Lower lobe of right lung (tissue), 2 donors: ENCODE measurements around the gene SEMA3F. TPM values are rescaled to one million over a fixed set of nuclear protein-coding genes. Genes with fewer than 3 reads are reported as not detected.

ENCODE experiments used
- ATAC-seq, 2 donors: fragments of 200-7000 bp; cut with Tn5 transposase; one replicate each; pipeline ENCODE4 v1.9.1; 2020 to 2022; ENCODE audit warnings: mild to moderate bottlenecking in 2 of 2, moderate library complexity in 2 of 2
- DNase-seq: peaks from one replicate; pipeline ENCODE4 v3.0.0-alpha.2; 2020
- H3K27ac ChIP-seq: fragments of 200-600 bp; one replicate; pipeline ENCODE4 v1.8.0; 2022
- H3K27me3 ChIP-seq: fragments of 200-600 bp; one replicate; pipeline ENCODE4 v1.8.0; 2022; ENCODE audit warnings: low read depth
- H3K36me3 ChIP-seq: fragments of 200-600 bp; one replicate; pipeline ENCODE4 v1.8.0; 2022; ENCODE audit warnings: mild to moderate bottlenecking
- H3K4me1 ChIP-seq: fragments of 200-600 bp; one replicate; pipeline ENCODE4 v1.8.0; 2022
- H3K4me3 ChIP-seq: fragments of 200-600 bp; one replicate; pipeline ENCODE4 v1.8.0; 2022; ENCODE audit warnings: mild to moderate bottlenecking
- H3K9me3 ChIP-seq: fragments of 200-600 bp; one replicate; pipeline ENCODE4 v1.8.0; 2022
- CTCF ChIP-seq: fragments of 200-600 bp; IDR thresholded peaks from one replicate; pipeline ENCODE4 v1.8.0; 2022; ENCODE audit warnings: antibody characterized with exemption, mild to moderate bottlenecking
- intact Hi-C: fragments of 100-400 bp; cut with DNase I; formaldehyde crosslinking; loops from one replicate; pipeline ENCODE4 v1.11.0; 2022
- total RNA-seq: library from RNA; stranded (reverse); fragmentation: NEBNext Ultra II Directional; extraction: Animal tissue kit (Norgen Biotek cat#: 25700); gene quantifications from one replicate; pipeline ENCODE4 v1.2.1, GENCODE V29; 2021
- donor health status: DM: no; HTN: yes; CAD: no; lungs with severe emphysema.

Gene SEMA3F
- total RNA-seq, 1 donor from 2014 or later, result 44.7 TPM

- no peak overlapping the region for H3K27ac ChIP-seq
- no peaks in the 10 kb centered on the region for H3K9me3 ChIP-seq
- no peaks in the 10 kb centered on the region for H3K36me3 ChIP-seq
- DNase-seq (no peak), ATAC-seq (no peak)
- no peak overlapping the region for H3K4me3 ChIP-seq
- peaks cover 62% of the 10 kb centered on the region for H3K27me3 ChIP-seq
- H3K4me1 ChIP-seq, result peaks cover 17% of the 10 kb centered on the region
- no peak for TF ChIP-seq CTCF
- intact Hi-C loops, result no loop called here
These were observed 48.1 kb downstream of the SEMA3F start for GRCh38 chr3:50203113-50203808.

- DNase-seq (no peak), ATAC-seq (no peak)
- no peak for TF ChIP-seq CTCF
- intact Hi-C loops, result no loop called here
- Histone ChIP-seq H3K36me3 (no peaks in the 10 kb centered on the region), H3K4me3 (no peak overlapping the region), H3K27ac (no peak overlapping the region), H3K9me3 (no peaks in the 10 kb centered on the region), H3K4me1 (peaks cover 17% of the 10 kb centered on the region), H3K27me3 (peaks cover 54% of the 10 kb centered on the region)
These were observed 49.0 kb downstream of the SEMA3F start for GRCh38 chr3:50203809-50204803.

GRCh38 chr3:50204804-50205412, 49.8 kb downstream of the SEMA3F start, which contains the start of gene SLC38A3:
SLC38A3 (plus strand) TSS chr3:50205271; CDS start chr3:50214200, 8,929 bp downstream.
- ATAC-seq, result peak; percentile 62 to 73
- intact Hi-C loops, result no loop called here
- no peak for DNase-seq
- Histone ChIP-seq H3K36me3 (no peaks in the 10 kb centered on the region), H3K27me3 (peaks cover 53% of the 10 kb centered on the region), H3K27ac (no peak within 1 kb of the TSS), H3K9me3 (no peaks in the 10 kb centered on the region), H3K4me1 (peaks cover 17% of the 10 kb centered on the region), H3K4me3 (peak within 1 kb of the TSS; percentile 48)
- TF ChIP-seq CTCF, result no peak

GRCh38 chr3:50205413-50206276, 50.5 kb downstream of the SEMA3F start:
- H3K27me3 ChIP-seq, result peaks cover 53% of the 10 kb centered on the region
- no peaks in the 10 kb centered on the region for H3K36me3 ChIP-seq
- intact Hi-C loops, result no loop called here
- ATAC-seq (peak; percentile 54 to 68), DNase-seq (peak; percentile 66)
- H3K4me1 ChIP-seq, result peaks cover 17% of the 10 kb centered on the region
- H3K27ac ChIP-seq, result no peak overlapping the region
- TF ChIP-seq CTCF, result no peak
- peak overlapping the region; percentile 48 for H3K4me3 ChIP-seq
- H3K9me3 ChIP-seq, result no peaks in the 10 kb centered on the region
